M059J (cell line): Measurements from ENCODE around the gene SPATS2. TPM values are rescaled to one million over a fixed set of nuclear protein-coding genes. Genes with fewer than 3 reads are reported as not detected.
A peak's percentile ranks its signal among the peaks of the same experiment; 100 is the strongest.
"Not testable (repeated sequence)": the region's sequence is repeated elsewhere in the genome, so short reads cannot be mapped to it uniquely, and the experiment has no call there.

Experiments used
- DNase-seq: peaks from one replicate; pipeline ENCODE4 v3.0.0-alpha.2; 2012; ENCODE audit warnings: low read depth
- total RNA-seq: library from RNA; depleted of rRNA; stranded (reverse); fragments of >200 nt; shearing (Covaris generic); gene quantifications from 2 replicates; pipeline ENCODE4 v1.2.3, GENCODE V29; 2014

Gene SPATS2
- total RNA-seq, 1 experiment from 2014 or later: 29.9 TPM

DNA sequence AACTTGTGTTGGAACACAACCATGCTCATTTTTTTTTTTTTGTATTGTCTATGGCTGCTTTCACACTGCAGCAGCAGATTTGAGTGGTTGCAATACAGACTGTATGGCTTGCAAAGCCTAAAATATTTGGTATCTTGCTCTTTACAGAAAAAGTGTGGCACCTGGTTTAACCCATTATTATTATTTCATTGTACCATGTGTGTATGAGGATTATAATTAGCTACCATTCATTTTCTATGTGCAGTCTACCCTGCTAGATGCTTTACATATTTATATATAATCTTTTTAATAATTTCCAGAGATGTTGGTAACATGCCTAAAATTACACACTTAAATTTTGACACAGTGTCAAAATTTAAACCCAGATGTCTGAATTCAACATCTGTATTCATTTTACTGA, 37.7 kb downstream of the SPATS2 start:
- DNase-seq: no peak

DNA sequence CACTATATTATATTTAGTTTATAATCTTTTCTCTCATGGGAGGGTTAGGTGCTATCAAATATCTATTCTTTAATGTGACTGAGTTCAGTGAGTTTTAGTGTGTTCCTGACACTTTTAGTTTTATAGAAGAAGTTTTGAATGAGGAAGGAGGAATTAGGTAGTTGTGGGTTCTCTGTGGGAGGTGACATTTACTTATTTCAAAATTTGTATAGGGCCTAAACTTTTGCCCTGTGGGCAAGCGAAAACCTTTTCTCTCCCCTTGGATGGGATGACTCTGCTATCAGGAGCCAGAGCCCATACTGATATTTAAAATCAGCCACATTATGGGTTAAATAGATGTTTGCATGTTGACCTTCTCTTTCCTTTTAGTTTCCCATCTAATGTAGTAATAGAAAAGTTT, 43.6 kb downstream of the SPATS2 start:
- no peak for DNase-seq

DNA sequence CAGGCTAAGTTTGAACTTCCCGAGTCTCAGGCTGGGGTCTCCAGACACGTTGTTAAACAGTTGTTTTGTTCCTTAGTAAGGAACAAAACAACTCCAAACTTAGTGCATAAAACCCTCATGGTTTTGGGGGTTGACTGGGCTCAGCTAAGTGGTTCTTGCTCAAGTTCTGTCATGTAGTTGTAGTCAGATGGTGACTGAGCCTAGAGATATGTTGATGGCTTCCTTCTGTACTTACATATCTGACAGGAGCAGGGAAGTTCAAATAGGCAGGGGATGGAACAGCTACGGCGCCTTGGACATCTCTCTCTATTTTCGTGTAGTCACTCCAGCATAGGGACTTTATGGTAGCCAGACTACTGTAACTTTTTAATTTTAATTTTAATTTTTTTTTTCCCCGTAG, 45.7 kb downstream of the SPATS2 start:
- no peak for DNase-seq

DNA sequence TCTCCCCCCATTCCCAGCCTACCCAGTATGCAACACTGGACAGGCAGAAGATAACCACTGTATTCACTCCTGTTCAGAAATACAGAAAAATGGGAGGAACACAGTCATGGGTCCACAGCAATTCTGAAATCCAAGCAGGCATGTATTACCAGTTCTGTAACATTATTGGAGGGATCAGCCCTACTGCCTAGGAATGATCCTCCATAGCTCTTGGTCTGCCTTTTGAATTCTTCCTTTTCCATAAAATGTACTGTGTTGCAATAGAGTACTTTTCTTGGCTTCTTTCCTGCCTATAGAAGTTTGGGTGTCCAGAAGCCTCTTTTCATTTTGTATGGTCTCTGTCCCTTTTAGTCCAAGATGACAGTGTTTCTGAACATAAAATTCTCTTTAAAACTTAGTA, 46.5 kb downstream of the SPATS2 start:
- DNase-seq: no peak

DNA sequence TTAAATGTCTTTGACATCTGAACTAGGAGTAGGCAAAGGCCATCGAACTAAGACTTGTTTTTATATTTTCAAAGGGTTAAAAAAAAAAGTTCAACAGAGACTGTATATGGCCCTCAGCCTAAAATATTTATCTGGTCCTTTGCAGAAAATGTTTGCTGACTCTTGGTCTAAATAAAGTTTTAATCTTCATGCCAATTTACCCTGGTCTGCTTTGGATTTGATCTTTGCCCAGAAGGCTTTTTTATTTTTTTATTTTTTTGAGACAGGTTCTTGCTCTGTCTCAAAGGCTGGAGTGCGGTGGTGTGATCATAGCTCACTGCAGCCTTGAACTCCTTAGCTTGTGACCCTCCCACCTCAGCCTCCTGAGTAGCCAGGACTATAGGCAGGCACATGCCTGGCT, 47.1 kb downstream of the SPATS2 start:
- no peak for DNase-seq

DNA sequence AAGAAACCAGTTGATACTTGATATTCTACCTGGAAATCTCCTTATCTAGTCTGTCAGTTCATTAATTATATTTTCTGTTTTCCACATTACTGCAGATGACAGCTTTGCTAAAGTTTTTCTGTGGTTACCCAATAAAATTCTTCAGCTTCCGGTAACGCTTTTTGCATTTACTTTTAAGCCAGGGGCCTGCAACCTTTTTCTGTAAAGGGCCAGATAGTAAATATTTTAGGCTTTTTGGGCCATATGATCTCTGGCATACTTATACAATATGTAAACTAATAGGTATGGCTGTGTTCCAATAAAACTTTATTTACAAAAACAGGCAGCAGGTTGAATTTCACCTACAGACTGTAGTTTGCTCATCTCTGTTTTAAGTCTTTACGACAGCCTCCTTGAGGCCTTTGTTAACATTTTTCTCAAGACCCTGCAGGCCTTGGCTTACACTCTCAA, 48.3 kb downstream of the SPATS2 start:
- DNase-seq: peak; percentile 40

DNA sequence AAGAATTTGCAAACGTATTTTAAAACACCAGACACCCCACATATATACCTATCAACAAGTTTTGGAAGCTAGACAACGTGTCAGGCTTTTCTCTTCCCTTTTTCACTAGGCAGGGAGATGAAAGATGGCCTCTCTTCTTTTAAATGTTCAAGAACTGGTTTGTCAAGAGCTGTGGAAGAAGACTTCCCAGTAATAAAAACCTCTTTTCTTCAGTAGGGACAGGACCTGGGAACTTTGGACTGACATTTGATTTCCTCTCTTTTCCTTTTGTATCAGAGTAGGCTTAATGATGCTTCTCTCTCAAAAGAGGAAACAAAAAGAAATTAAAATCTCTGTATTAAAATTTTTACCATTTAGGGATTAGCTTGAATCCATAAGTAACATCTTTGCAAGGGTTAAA, 49.6 kb downstream of the SPATS2 start:
- no peak for DNase-seq

DNA sequence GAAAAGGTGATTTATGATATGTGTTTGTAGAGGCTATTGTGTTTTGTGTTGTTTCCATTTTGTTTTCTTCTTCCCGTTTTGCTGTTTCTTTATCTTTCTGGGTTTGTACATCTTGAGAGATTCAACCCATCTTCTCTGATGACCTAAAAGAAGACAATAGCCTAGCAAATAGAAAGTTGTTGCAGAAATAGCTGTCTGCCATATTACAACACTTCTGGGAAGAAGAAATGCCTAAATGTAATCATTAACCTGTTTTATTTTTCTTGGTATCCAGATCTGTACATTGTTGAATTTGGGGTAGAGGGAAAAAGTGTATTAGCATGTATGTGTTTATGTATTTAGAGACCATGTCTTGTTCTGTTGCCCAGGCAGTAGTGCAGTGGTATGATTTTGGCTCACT, 50.3 kb downstream of the SPATS2 start:
- DNase-seq: no peak

DNA sequence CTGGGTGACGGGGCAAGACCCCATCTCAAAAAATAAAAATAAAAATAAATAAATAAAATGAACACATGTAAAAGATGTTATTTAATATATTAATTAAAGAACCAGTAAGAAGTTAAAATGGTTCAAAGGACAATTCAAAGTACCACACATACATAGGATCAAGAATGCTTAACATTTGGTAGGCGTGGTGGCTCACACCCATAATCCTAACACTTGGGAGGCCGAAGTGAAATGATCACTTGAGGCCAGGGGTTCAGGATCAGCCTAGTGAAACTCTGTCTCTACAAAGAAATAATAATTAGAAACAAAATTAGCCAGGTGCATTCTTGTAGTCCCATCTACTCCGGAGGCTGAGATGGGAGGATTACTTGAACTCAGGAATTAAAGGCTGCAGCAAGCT, 53.3 kb downstream of the SPATS2 start:
- no peak for DNase-seq

DNA sequence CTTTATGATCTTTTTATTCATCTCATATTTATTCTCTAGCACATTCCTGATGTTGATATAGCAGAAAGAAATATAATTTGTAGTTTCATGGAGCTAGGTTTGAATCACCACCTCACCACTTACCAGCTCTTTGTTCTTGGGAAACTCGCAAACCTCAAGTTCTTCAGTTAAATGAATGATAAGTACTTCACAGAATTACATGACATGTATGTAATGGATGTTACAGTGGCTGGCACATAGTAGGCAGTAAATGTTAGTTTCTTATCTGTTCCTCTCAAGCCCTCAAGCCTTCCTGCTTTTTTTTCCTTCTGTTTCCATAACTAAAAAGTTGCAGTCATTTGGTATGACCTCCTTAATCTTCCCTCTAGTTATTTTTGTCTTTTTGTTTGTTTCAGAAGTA, 54.9 kb downstream of the SPATS2 start:
- no peak for DNase-seq

DNA sequence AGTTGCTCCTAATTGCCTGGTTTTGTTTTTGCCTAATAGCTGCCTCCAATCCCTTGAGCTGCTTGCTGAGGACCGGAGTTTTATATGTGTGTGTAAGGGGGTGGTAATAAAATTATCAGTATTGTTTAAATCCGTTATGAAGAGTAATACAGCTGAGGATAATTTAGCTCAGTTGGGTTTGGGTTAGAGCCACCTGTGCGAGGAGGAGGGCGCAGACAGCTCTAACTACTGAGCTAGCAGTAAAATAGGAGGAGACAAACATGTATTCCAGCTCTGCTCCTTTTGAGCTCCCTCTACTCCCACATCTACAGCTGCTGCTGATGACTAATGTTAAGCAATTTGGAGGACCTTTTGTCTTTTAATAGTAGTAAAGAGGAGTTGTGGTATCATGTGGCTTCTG, 61.5 kb downstream of the SPATS2 start:
- DNase-seq: peak; percentile 63

DNA sequence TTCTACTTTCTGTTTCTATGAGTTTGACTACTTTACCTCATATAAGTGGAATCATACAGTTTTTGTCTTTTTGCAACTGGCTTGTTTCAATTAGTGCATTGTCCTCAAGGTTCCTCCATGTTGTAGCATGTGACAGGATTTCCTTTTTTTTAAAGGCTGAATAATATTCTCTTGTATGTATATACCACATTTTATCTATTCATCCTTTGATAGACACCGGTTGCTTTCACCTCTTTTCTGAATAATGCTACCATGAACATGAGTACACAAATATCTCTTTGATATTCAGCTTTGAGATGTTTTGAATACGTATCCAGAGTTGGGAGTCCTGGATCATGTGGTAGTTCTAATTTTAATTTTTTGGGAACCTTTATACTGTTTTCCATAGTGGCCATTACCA, 65.4 kb downstream of the SPATS2 start:
- DNase-seq: no peak

DNA sequence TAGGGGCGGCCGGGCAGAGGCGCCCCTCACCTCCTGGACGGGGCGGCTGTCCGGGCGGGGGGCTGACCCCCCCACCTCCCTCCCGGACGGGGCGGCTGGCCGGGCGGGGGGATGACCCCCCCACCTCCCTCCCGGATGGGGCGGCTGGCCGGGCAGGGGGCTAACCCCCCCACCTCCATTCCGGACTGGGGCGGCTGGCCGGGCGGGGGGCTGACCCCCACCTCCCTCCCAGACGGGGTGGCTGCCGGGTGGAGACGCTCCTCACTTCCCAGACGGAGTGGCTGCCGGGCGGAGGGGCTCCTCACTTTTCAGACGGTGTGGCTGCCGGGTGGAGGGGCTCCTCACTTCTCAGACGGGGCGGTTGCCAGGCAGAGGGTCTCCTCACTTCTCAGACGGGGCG, 69.5 kb downstream of the SPATS2 start:
- DNase-seq: not testable (repeated sequence)

DNA sequence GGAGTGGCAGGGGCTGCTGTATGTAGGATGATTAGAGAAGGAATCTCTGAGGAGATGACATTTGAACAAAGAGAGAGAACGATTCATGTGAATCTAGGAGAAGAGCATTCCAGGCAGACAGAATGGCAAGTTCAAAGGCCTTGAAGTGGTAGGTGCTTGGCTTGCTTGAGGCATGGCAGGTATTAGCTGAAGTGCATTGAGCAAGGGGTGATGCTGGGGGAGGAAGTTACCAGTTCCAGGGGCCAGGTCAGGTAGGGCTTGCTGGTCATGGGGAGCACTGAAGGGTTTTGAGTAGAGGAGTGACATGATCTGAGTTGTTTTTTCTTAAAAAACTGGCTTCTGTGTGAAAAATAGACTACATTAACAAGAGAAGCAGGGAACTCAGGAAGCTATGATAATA, 71.8 kb downstream of the SPATS2 start:
- DNase-seq: no peak

DNA sequence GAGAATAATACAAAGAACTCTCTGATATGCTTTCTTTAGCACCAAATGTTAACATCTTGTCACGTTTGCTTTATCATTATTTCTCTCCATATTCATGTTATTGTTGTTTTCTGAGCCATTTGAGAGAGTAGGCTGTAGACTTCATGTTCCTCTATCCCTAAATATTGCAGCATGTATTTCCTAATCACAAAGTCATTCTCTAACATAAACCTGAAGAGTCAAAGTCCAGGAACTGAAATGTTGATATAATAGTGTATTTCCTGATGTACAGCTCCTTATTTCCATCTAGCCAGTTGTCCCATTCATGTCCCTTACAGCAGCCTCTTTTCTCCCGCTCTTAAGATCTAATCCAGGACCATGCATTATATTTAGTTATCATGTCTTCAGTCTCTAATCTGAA, 72.8 kb downstream of the SPATS2 start:
- no peak for DNase-seq

DNA sequence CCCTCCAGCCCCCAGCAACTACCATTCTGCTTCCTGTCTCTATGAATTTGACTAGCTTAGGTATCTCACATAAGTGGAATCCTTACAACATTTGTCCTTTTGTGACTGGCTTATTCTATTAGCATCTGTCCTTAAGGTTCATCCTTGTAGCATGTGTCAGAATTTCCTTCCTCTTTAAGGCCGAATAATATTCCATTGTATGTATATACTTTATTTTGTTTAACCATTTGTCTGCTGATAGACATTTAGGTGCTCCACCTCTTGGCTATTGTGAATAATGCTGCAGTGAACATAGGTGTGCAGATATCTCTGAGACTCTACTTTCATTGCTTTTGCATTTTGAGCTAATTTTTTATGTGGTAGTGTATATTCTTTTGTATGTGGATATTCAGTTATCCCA, 75.7 kb downstream of the SPATS2 start:
- no peak for DNase-seq

DNA sequence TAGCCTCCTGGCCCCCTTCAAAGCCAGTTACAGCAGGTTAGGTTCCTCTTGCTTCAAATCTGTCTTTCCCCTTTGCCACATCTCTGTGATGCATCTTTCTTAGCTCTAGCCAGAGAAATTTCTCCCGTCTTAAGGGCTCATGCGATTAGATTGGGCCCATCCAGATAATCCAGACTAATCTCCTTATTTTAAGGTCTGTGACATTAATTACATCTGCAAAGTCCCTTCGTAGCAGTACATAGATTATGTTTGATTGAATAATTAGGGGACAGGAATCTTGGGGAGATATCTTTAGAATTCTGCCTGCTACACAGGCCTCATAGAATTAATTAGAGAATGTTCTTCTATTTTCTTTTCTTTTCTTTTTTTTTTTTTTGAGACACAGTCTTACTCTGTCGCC, 79.3 kb downstream of the SPATS2 start:
- DNase-seq: no peak

DNA sequence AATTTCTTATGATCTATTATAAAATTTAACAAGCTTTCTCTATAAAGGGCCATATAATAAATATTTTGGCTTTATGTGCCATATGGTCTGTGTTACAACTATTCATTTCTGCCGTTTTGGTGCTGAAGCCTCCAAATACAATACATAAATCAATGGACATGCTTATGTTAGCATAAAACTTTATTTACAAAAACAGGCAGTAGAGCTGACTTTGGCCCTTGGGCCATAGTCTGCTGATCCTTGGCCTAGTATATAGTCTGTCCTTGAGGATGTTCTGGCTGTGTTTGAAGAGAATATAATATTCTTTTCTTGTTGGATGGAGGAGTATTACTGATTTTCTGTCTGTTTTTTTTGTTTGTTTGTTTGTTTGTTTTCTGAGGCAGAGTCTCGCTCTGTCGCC, 81.6 kb downstream of the SPATS2 start:
- DNase-seq: no peak

DNA sequence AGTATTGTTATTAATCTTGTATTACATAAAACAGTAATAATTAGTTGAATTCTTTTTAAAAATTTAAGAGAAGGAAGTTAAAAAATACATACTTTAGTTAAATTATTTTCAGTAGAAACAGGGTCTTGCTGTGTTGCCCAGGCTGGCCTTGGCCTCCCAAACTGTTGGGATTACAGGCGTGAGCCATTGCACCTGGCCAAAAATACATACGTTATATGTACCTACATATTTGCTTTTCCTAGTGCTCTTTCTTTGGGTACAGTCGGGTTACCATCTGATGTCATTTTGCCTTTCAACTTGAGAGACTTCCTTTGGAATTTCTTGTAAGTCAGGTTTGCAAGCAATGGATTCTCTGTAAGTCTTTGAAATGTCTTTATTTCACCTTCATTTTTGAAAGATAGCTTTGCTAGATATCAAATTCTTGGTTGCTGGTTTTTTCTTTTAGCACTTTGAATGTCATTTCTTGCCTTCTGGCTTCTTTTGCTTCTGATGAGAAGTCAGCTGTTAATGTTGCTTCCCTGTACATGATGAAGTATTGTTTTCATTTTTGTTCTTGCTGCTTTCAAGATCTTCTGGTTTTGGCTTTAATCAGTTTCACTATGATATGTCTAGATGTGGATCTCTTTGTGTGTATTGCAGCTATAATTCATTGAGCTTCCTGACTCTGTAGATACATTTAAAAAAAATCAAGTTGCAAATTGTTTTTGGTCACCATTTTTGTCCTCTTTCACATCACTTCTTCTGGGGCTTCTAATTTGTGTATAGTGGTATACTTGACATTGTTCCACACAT, 84.4 kb downstream of the SPATS2 start:
- no peak for DNase-seq

DNA sequence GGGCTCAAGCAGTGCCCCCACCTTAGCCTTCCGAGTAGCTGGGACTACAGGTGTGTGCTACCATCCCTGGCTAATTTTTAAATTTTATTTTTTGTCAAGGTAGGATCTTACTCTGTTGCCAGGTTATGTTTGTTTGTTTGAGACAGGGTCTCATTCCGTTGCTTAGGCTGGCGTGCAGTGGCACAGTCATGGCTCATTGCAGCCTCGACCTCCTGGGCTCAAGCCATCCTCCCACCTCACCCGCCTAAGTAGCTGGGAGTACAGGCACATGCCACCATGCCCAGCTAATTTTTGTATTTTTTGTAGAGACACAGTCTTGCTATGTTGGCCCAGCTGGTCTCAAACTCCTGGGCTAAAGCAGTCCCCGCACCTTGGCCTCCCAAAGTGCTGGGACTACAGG, 88.2 kb downstream of the SPATS2 start:
- no peak for DNase-seq

DNA sequence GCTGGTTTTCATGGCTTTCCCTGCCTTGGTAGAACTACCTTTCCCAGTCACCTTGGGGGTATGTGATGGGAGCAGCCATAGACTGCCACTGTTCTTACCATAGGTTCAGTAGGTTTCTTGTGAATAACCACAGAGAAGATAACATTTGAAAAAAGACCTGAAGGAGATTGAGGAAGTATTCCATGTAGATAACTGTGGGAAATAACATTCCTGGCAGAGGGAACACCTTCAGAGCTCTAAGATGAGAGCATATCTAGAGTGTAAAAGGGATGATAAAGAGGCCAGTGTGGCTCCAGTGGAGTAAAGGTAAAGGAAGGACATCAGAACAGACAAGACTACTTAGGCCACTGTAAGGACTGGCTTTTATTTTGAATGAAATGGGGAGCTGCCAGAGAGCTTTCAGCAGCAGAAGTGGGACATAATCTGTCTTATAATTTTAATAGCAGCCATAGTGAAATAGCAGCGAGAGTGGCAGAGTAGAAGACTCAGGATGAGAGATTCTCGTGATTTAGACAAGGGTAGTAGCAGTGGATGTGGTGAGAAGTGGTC, 88.9 kb downstream of the SPATS2 start:
- DNase-seq: no peak

DNA sequence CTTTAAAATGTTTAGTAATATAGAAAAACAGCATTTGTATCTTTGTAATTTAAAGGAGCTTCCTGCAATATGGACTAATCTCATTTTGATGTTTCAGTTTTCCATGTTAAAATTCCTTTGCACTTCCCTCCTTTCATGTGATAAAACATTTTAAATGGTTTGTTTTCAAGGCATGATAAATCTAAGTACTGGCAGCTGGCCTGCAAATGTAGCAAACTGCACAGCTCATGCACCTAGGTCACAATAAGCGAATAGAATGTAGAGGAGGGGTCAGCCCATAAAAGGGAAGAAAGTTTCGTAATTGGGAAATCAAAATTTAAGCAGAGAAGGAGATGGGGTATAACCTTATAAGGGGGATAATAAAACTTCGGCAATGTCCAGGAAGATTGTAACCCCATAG, 91.6 kb downstream of the SPATS2 start:
- DNase-seq: no peak

DNA sequence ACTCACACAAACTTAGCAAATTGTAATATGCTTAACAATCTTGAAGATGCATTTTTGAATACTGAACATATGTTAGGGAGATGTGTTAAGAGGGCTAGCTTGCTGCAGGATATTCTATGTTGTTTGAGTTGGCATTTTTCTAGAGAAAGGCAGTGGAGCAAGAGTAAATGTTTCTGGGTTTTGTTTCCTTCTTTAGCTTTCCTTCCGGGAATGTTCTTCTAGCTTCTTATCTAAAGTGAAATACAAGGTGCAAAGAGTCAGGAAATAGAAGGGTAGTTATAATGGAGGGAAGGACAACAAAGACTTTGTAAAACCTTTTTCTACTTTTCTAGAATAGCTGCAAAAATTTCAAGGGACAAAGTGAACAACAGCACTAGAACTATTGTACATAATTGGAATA, 94.0 kb downstream of the SPATS2 start:
- DNase-seq: no peak
